GM21381 (cell line): ENCODE measurements around the gene RFC1.

Experiments
- ATAC-seq: cut with Tn5 transposase; IDR thresholded peaks from one replicate; pipeline ENCODE4 v1.9.1; 2021; ENCODE audit warnings: mild to moderate bottlenecking, moderate library complexity; ENCODE audit not compliant: unreplicated experiment

RFC1 gene

DNA sequence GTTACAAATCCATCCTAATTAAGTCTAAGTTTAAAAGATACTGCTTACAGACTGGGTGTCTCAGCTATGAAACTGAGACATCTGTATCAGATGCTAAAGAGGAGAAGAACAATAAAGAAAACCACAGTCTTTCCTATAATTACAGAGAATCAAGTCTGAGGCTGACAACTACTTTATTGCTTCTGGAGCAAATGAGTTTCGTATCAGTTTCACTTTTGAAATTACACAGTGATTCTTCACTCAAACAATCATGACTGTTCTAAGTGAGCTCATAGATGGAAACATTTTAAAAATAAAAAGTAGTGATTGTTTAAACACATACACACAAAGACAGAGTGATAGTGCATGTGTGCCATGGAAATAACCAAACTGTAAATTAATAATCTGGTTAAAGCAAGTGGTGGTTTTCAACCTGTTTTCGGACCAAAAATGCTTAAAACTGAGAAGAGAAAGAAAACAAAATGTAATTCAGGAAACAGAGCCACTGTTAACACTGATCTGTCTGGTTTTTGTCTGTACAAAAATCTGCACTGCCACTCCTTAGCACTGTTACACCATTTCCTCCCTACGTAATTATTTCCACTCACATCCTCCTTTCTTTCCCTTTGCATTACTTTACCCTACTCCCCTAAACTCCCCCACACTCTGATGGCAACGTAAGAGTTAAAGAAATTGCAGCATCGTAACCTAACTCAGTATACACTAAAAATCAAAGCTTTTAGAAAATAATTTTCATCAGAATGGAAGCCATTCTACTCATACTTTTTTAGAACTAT is 12.5 kb downstream of the RFC1 start:
- ATAC-seq: peak; percentile 72

DNA sequence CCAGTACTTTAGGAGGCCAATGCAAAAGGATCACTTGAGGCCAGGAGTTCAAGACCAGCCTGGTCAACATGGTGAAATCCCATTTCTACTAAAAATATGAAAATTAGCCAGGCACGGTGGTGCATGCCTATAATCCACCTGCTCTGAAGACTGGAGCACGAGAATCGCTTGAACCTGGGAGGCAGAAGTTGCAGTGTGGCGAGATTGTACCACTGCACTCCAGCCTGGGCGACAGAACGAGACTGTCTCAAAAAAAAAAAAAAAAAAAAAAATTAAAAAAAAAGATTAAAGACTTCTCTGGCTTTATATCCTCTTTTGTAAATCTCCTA is 13.0 kb downstream of the RFC1 start:
- ATAC-seq: peak; percentile 6

DNA sequence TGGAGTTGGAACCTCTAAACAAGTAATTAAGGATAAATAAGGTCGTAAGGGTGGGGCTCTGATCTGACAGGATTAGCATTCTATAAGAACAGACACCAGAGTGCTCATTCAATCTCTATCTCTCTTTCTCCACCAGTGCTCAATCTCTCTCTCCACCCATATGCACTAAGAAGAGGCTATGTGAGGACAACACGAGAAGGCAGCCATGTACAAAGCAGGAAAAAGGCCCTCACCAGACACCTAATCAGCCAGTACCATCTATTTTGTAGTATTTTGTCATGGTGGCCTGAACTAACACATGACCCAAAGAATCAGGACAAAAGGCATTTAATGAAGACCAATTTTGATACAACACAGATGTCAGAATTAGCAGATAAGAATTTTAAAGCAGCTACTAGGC is 16.8 kb downstream of the RFC1 start:
- no peak for ATAC-seq

DNA sequence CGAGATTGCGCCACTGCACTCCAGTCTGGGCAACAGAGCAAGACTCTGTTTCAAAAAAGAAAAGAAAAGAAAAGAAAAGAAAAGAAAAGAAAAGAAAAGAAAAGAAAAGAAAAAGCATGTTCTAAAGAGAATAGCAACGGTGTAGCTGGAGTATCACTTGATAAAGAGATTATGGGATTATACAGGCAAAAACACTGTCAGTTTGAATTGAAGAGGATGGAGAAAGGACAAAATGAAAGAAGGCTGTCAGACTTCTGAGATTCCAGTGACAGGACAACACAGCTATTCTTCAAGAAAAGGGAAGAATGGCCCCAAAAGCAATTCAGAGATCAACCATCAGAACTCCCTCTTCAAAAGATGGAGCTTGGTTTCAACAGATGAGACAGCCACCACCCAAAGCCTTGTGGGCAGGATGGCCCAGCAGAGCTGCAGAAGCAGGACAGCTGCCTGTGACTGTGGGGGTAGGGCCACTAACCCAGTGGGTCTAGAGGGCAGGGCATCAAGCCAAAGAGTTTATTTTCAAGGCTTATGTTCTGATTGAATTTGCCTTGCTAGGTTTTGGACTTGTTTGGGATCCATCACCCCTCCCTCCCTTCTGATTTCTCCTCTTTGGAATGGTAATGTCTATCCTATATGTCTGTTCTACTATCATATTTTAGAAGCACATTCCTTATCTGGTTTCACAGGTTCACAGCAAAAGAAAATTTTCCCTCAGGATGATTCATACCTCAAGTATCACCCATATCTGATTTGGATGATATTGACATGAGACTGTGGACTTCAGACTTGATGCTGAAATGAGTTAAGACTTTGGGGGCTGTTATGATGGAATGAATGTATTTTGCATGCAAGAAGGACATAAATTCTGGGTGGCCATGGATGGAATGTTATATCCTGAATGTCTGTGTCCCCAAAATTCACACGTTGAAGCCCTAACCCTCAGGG is 17.5 kb downstream of the RFC1 start:
- no peak for ATAC-seq

DNA sequence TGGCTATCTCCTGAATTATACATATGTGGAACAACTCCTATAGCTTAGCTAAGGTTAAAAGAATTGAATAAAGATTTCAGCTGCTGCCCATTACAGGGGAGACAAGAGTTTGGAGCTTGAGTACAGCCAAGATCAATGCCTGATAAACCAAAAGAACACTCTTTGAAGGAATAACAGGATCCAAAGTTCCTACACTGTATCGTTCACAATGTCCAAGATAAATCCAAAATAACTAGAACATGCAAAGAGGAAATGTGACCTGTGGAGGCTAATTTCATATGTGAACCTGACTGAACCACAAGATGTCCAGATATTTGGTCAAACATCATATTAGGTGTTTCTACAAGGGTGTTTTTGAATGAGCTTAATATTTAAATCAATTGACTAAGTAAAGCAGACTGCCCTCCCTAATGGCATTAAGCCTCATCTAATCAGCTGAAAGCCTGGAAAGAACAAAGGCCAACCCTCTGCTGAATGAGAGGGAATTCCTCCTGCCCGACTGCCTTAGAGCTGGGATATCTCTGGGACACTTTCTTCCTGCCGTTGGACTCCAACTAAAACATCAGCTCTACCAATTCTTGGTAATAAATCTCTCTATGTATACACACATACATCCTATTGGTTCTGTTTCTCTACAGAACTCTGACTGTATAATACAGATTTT is 19.2 kb downstream of the RFC1 start:
- ATAC-seq: no peak

DNA sequence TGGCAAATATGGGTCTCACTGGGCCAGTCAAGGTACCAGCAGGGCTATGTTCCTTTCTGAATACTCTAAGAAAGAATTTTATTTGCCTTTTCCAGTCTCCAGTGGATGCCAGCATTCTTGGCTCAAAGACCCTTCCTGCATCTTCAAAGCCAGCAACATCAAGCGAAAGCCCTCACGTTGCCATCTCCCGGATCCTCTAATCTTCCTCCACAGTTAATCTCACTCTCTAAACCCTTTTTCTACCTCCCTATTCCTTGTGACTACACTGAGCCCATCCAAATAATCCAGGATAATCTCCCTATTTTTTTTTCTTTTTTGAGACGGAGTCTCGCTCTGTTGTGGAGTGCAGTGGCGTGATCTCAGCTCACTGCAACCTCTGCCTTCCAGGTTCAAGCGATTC is 23.4 kb downstream of the RFC1 start:
- no peak for ATAC-seq

DNA sequence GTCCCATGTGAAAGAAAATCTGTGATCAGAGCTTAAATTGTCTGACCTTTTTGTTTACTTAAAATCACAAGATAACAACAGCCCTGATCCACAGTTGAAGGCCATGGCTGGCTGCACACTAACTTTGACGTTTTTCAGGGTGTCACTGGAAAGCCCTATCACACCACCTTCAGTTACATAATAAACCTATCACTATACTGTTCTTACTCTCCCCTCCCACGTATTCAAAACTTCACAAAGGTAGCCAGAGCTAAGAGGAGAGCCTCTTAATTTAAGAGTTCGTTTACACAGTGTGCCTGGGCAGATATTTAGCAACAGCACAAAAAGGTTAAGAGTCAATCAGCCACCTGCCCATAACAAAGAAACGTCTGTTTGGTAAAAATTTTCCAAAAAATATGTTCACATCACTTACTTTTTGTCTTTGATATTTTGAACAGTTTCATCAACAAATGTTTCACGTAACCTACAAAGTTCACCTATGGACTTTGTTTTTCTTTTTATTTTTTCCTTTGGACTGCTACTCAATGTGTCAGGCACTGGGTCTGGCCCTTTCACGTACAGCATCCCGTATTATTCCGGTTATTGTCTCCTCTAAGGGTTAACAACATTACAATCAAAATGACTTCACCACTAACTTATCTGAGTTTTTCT is 25.0 kb downstream of the RFC1 start:
- ATAC-seq: no peak

DNA sequence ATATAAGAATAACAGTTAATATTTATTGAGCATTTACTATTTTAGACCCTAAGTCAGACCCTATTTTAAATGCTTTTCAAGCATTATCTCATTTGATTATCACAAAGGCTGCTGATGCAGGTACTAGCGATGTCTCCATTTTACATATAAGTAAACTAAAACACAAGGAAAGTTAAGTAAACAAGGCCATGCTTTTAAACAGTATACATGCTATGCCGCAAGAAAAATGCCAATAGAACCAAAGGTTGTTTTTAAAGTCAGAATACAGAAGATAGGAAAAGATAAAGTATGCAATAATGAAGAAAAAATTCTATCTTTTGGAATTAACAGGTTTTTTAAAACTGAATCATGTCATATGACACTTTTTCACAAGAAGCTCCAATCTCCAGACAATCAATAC is 26.2 kb downstream of the RFC1 start:
- no peak for ATAC-seq

DNA sequence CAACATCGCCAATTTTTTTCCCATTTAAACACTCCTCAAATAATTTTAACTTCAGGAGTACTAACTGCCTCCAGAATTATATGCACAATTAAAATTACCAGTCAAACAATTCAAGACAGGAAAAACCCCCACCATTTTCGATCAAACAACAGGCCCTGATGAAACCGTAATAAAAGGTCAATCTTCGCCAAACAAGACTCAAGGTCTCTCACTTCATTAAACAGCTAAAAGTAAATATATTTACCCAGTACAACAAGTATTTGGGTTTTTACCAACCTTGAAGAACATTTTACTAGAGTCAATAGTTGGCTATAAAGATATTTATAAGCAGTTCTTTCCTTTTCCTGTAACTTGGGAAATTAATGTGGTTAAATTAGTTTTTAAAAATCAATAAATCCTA is 28.3 kb downstream of the RFC1 start:
- ATAC-seq: no peak

DNA sequence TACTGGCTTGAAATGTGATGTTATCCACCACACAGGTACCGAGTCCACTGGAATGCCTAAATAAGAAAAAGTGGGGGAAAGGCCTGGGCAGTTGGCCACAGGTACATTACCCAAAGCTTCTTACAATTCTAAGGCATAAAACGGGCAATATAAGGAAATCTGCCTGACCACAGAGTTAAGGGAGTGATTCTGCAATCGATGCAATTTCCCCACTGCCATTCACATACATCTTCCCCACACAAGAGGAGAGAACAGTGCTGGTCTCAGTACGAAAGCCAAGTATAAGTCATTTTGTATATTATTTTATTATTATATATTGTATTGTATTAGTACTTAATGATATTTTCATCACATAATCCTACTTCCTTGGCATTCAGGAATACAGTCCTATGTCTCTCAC is 30.6 kb downstream of the RFC1 start:
- ATAC-seq: no peak

DNA sequence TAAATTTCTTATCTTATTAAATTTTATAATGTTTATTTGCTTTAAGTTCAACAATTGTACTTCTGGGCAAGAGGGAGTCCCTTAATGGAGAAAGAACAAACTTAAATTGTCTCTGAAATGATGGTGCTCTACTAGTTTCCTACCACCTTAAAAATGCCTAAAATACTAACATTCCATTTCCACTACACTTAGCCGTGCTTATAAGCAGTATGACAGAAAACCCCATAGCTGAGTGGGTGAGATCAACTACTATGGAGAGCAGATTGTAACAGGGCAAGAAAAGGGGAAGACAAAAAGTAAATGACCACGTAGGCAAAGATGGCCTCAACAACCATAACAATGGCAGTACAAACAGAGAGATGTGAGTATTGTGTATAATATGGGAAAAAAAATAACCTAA is 35.0 kb downstream of the RFC1 start:
- ATAC-seq: no peak

DNA sequence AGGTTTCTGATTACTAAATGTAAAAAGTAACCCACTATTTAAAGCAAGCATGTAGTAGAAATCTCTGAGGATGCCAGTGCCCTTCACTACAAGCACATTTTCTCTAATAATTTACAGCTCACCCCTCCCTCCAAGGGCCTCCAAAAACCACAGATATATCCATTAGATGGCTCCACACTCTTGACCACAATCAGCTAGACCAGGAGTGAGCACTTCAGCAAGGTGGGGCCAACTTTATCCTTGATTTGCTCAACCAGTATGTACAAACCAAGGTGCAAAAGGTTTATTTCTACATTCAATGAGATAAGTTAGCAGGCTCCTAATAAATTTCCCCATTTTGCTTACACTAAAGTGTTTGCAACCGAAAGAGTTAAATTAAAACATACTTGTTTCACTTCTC is 35.8 kb downstream of the RFC1 start:
- ATAC-seq: no peak

DNA sequence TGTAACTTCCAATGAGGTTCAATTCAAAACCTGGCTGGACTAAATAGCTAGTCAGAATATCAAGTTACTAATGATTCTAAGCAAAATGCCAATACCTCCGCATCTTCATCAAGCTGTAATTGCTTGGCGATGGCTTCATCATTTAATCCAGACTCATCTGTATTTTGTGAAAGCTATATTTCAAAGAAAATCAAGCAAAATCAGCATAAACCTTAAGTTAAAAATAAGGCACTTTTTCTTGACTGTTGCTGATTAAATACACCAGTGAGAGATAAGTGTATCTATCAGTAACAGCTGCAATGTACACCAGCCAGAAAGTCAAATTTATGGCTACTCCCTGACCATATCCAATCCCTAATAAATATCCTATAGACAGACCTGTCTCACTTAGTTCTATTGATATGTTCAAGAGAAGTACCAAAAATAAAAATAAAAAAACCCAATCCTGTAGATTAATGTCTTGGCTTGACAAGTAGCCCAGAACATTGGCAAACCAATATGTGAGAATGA is 39.6 kb downstream of the RFC1 start:
- no peak for ATAC-seq

DNA sequence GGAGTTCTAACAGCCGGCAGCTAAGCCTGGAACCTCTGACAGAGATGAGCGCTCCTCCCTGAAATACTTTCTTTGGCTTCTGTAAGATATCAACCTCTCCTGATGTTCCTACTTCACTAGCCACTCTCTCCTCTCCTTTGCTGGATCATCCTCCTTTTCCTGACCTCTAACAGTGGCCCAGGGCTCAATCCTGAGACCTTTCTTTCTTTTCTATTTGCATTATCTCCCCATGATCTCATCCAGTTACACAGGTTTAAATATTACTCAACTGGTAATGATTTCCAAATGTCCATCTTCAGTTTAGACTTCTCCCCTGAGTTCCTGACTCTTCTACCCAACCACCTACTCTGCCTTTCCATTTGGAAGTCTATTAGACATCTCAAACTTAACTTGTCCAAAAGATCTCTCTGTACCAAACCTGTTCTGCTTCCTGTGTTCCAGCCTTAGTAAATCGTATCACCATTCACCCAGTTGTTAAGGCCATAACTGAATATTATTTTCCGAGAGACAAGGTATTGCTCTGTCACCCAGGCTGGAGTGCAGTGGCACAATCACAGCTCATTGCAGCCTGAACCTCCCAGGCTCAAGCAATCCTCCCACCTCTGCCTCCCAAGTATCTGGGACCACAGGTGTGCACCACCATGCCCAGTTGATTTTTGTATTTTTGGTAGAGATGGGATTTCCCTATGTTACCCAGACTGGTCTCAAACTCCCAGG is 41.1 kb downstream of the RFC1 start:
- no peak for ATAC-seq

DNA sequence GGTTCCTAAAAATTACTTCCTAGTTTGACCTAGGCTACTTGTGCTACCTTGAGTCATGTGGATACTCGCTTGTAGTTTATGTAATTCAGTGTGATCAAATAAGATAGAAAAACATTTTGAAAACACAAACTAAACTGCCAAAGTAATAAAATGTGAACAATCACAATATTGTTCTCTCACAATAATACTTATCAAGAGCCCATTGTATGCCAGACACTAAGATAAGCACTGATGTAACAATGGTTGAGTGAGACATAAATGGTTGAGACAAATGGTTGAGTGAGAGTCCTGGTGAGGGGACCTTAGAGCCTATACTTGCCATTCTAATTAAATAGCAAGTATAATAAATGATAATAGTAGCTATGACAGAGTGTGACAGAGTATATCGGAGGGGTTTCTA is 41.7 kb downstream of the RFC1 start:
- ATAC-seq: no peak

DNA sequence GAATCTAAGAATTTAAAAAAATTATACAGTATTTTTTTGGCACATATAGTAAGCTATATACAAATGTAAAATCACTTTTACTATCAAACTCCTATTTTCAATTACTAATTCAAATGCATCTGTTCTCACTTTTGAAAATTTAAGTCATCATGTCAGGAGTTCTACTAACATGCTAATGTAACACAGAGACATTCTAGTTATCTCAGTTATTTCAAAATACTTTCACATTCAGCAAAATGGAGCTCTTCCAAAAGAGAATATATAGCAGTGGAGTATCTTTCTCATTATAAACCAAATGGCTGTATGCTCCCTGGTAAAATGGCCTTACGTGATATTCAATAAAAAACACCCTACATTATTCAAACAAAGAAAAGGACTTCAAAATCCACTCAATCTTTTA is 42.3 kb downstream of the RFC1 start:
- ATAC-seq: no peak

DNA sequence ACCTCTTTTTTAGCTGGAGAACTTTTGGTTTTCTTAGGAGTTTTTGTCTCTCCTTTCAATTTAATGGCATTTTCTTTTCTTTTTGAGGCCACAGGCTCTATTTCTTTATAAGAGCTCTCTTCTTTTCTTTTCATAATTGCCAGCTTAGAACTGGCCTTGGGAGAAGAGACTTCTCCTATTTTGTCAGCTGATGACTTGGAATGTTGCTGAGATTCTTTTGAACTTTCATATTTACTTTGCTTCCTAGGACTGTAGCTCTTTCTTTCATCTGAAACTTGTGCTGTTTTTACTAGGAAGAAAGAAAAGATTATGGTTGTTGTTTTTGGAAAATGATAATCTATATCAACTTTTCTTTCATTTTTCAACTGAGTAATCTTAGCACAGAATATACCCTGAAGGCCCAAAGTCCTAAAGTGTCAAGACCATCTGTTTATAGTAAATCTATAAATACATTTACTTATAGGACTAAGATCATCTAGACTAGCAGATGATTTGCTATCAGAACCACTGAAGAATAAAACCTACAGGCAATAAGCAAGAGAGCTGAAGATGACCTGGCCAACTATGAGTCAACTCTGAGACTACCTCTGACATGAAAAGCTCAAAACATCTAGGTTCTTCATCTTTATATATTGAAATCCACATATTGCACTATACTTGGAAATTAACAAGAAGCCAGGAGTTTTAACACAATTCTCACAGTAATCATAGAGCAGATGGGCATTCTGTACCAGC is 45.6 kb downstream of the RFC1 start:
- no peak for ATAC-seq

DNA sequence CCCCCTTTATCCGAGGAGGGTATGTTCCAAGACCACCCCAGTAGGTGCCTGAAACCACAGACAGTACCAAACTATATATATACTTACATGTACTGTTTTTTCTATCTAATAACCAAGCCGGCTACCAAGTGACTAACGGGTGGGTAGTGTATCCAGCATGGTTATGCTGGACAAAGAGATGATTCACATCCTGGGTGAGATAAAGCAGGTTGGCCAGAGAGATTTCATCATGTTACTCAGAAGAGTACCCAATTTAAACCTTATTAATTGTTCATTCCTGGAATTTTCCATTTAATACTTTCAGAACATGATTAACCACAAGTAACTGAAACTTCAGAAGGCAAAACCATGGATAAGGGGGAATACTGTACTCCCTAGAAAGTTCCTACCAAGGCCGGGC is 46.5 kb downstream of the RFC1 start:
- no peak for ATAC-seq

DNA sequence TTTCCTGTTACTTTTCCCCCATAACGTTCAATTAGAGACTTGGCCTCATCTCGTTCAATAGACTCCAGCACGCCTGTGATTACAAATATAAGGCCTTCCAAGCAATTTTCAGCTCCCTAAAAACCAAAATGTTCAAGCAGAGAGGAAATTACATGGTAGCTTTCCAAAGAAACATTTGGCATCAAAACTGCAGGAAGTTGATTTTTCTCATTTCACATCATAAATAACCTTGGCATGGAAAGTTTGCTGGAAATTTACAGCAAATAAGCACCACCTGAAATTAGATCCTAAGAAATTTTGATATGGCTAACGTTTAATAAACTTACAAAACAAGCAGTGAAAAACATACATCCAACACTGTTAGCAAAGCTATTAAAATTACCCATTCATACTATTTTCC is 53.3 kb downstream of the RFC1 start:
- ATAC-seq: no peak

DNA sequence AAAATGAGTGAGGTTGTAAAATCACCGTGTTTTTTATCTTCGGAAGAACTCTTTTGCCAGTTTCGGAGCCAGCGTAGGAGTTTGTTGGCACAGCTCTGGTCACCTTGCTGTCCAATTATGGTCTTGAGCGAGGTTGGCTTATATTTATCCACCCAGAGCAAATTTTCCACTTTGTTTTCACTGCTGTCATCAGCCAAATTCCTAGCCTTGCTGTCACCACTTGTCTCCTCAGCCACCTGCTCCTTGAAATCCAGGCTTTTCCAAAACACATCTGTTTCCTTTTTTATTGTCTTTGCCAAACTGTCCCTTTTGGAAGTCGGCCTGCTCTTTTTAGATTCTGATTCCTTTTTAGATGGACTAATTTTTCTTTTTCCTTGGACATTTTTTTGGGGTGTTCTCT is 57.6 kb downstream of the RFC1 start:
- ATAC-seq: no peak
